Measurements from ENCODE around the gene TRPC1. TPM values are rescaled to one million over a fixed set of nuclear protein-coding genes. Genes with fewer than 3 reads are reported as not detected.

Gene TRPC1
- total RNA-seq, 1 experiment from 2014 or later, result 8.5 TPM

Small RNA genes within 50 kb of the gene (small RNA-seq; reads per million reads assigned to genes)
- gene RNU7-47P, result 0 reads per million in 2 experiments

Other genes with a start within 250 kb of the TRPC1 start
- 26.0 and 33.5 TPM in 2 replicates for gene ATR, start 145.3 kb upstream of the TRPC1 start, total RNA-seq (2014; rRNA removed; shearing (Covaris generic))
- 7.4 and 10.5 TPM in 2 replicates for gene PLS1, start 127.6 kb upstream of the TRPC1 start, total RNA-seq (2014; rRNA removed; shearing (Covaris generic))
- 57.2 and 60.6 TPM in 2 replicates for gene PCOLCE2, start 165.0 kb downstream of the TRPC1 start, total RNA-seq (2014; rRNA removed; shearing (Covaris generic))
- 0.05 and 0.08 TPM in 2 replicates for gene PAQR9, start 239.6 kb downstream of the TRPC1 start, total RNA-seq (2014; rRNA removed; shearing (Covaris generic))